GM19372 (cell line): ENCODE measurements around the gene UBC.
A peak's percentile ranks its signal among the peaks of the same experiment; 100 is the strongest.

Experiments used
- ATAC-seq: cut with Tn5 transposase; IDR thresholded peaks from one replicate; pipeline ENCODE4 v1.9.1; 2021; ENCODE audit warnings: mild to moderate bottlenecking, low read depth, moderate library complexity; ENCODE audit not compliant: unreplicated experiment

UBC gene

DNA sequence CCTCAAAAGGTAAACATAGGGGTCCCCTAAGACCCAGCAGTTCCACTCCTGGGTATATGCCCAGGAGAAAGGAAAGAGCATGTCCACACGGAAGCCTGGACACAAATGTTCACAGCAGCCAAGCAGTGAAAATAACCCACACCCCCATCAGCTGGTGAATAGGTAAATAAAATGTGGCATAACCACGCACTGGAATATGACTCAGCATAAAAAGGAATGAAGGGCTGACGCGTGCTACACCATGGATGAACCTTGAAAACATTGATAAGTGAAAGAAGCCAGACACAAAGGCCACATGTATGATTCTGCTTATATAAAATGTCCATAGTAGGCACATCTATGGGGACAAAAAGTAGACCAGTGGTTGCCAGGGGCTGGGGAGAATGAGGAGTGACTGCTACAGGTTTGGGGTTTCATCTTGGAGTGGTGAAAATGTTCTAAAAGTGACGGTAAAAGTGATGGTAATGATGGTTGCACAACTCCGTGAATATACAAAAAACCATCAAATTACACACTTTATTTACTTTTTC is 47.0 kb downstream of the UBC start:
- ATAC-seq = no peak

DNA sequence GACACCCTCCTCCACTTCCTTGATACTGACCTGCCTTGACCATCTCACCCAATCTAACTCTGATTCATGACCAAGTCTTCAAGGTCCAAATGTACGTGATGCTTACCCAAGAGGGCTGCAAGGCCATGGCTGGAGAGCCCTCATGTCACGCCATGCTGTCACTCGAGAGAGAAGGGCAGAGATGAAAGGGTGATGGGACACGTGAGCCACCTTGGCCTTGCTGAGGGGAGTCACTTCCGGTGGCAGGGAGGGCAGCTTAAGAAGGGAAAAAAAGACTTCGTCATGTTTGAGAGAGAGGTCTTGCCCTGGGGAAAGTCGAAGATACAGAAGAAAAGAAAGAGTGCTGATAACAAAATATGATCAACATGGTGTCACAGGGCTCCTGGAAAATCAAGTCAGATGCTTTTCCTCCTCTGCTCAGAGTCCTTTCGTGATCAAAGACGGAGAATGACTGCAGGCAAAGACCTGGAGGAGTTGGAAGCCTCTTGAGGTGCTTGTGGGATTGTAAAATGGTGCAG is 47.5 kb downstream of the UBC start:
- ATAC-seq = no peak

DNA sequence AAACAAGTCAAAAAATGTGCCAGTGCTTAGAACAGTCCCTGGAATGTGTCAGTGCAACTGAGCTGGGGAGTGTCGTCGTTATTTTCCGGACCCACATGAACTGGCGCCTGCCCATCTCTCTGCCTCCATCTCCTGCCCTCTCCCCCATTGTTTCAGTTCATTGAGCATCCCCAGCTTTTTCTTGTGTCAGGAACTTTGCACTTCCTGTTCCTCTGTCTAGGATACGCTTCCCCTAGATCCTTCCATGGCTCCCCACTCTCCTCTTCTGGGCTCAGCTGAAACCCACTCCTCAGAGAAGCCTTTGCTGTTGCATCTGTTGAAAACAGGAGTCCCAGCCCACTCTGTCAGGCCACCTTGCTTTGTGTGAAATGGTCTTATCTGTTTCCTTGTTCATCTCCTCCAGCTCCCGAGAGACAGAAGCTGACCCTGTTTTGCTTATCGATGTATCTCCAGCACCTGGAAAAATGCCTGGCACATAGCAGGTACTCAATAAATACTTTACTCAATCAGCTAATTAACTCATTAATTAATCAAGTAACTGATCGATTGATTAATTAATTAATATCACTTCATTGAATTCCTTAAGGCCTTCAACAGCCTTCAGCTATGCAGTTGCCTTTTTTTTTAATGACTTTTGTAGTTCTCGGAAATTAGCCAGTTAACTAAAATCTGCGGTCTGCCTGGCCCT is 48.1 kb downstream of the UBC start:
- no peak for ATAC-seq

DNA sequence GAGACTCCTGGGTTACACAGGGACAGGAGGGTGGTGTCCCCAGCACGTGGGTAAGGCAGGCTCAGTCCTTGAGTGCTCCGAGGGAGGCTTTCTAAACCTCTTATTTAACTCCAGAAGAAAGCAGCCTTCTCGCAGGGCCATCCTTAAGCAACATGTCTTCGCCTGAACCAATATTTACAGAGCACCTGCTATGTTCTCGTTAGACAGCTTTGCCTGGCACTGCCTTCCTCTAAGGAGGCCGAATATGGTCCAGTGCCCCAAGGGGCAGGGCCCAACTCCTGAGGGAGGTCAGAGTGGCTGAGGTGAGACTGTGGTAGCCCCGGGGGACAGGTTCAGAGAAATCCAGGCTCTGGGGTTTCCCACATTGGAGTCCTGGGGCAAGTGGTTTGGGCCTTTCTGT is 48.7 kb downstream of the UBC start:
- ATAC-seq = no peak

DNA sequence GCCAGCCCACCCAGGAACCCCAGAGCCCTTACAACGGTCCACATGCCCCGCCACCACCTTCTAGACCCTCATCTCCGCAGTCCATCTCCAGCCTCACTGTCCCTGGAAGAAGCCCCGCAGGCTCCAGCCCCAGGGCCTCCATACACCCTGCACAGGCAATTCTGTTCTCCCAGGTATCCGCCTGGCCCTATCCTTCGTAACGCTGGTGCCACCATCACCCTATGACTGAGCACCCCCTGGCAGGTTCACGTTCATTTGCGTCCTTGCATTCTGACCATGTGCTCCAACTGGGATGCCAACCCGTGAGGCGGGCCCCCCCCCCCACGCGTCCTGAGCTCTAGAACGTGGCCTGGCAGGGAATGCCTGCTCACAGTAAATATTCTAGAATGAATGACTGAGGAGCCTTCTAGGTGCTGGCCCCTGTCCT is 50.1 kb downstream of the UBC start:
- no peak for ATAC-seq

DNA sequence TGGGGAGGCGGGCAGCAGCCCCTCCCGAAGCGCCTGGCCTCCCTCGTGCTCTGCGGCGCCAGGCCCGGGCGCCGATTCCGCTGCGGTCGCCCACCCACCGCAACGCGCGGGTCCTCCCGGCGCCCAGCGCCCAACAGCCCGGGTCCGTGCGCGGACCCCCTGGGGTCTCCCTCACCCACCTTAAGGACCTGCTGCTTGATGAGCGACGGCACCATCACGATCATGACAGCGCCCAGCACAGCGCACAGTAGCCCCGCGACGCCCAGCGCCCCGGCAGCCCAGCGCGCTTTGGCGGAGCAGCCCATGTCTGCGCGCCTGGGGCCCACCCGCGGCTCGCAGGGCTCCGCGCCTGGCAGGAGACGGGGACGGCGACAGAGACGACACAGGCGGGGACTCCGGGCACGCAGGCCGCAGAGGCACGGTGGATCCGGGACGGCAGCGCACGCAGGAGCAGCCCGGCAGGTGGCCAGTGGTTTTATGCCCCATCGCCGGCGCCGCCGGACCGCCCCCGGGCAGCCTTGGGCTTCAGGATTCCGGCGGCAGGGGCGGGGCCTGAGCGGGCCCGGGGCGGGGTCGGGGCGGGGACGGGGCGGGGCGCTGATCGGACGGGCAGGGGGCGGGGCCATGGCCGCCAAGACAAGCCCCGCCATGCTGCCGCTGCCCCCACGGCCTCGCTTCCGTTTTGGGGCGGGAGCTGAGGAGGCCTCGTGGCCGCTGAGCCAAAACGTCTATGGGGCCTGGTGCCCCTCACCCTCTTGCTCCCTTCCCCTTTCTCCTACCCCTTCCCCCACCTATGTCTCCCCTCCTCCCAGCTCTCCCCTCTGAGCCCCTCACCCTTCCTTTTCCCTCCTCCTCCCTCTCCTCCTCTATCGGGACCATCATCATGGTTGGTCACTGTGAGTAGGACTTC is 50.8 kb downstream of the UBC start, which contains the start of gene SCARB1:
TSS of gene SCARB1 (minus strand) at position 449 of the 910 bp plus-strand sequence. CDS start at position 305, 144 bp downstream.
- peak; percentile 70 for ATAC-seq

DNA sequence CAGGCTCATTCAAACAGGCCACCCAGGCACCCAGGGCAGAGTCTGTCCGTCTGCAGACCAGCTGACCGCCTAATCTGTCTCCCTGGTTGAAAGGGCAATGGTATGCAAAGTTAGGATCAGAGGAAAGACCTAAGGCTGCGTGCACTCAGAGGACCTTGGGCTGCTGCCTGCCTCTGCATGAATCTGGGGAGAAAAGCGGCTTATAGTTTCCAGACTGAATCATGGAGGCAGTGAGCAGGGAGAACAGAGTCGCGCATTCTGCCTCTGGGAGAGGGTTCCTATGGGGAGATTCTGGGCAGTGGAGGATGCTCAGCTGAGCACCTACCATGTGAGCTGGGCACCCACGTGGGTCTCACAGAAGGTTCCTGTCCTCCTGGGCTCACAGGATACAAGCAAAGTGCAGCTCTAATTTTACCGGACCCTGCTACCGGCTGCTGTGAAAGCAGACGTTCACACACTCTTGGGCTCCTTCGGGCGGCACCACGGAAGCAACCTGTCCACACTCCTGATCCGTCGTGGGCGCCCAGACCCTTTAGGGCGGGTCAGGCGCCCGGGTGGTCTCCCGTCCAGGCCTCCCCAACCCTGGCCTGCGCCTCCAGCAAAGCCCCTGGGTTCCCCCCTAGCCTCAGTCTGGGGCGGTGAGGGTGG is 51.6 kb downstream of the UBC start:
- peak; percentile 32 for ATAC-seq

DNA sequence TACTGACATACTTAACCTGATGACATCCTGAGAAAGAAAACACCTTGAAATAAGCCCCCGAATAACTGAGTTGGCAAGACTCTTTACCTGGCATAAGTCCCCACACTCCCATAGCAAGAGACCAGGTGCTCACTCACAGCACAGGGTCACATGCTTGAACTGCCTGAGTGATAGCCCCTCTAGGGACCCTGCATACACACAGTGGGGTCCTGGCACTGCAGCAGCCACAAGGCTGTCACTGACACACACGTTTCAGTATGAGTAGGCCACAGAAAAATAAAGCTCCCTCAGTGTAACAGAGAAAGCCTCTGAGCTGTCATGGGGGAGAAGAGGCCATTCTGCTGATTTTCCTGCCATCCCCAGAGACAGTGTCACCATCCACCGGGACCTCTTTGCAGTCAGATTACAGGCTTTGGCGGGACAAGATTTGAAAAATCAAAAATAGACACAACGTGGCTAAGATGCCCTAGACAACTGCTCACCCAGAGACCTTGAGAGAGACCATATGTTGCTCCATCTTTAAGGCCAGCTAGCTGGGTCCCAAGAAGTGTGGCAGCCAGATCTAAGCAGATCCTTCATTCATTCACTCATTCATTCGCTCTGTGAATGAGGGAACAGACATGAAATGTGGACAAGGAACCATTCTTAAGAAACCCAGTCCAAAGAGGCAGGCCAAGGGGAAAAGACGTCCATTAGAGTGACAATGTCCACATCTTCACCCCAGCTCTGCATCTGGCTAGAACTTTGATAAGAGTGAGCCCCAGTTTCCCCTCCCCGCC is 52.4 kb downstream of the UBC start:
- ATAC-seq = no peak
